GM19455 (cell line): ENCODE data around the gene IL36A.

ENCODE experiments used
- ATAC-seq: cut with Tn5 transposase; IDR thresholded peaks from one replicate; pipeline ENCODE4 v1.9.1; 2021; ENCODE audit not compliant: unreplicated experiment

Gene IL36A

DNA sequence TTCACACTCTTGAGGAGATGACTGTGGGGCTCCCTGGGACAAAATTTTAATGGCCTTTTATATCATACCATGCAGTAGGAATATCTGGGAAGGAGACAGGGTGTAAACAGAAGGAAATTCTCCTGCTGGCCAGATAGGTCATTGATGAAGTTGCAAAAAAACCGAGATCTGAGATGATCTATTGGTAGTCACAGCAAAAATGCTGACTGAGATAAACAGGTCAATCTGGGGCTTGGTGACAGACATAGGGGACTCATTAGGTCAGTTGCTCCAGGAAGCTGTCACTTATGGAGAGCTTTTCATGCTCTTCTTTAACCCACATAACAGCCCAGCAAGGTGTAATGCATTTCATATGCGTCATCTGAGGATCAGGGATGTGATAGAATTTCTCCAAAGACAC lies 2.6 kb upstream of the IL36A start:
- no peak for ATAC-seq

DNA sequence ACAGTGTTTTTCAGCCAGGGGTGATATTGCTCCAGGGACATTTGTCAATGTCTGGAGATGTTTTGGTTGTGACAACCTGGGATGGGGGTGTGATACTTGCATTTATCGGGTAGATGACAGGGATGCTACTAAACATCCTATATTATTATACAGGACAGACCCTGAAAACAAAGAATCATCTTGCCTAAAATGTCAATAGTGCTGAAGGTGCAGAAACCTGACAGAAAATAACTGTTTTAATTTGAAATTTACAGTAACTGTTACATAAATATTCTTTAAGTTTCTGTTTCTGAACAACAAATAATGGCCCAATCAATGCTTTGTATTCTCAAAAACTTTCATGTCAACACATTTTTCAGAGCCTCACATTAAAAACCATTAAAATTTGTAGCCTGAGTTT lies 2.0 kb downstream of the IL36A start:
- no peak for ATAC-seq

DNA sequence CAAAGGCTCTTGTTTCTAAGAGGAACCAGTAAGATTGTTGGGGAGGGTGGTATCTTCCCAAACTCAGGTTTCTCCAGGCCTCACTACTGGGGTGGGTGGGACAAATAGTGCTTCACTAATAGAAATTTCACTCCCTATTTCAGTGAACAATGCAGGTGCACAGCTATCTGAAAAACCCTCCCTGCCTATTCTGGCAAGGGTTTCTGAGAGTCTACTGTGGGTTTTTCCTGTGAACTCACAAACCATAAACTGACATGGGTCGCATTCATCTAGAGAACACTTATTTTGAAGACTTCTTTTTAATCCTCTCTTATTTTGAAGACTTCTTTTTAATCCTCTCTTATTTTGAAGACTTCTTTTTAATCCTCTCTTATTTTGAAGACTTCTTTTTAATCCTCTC lies 4.4 kb downstream of the IL36A start:
- no peak for ATAC-seq

DNA sequence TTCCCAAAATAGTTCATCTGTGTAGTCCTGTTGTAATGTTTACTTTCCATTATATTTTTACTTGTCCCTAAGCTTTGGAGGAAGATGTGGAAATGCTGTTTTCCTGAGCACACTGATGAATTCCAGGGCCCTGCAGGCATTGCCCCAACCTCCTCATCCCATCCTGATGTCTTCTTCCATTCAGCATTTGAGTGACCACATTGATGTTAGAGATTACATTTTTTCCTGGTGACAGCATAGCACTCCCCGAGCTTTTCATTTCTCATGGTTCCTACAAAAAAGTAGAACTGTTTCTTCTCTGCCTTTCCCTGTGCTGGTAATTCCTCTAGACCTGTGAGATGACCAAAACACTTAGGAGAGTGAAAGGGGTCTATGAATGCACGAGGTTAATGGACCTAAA lies 4.8 kb downstream of the IL36A start:
- no peak for ATAC-seq

DNA sequence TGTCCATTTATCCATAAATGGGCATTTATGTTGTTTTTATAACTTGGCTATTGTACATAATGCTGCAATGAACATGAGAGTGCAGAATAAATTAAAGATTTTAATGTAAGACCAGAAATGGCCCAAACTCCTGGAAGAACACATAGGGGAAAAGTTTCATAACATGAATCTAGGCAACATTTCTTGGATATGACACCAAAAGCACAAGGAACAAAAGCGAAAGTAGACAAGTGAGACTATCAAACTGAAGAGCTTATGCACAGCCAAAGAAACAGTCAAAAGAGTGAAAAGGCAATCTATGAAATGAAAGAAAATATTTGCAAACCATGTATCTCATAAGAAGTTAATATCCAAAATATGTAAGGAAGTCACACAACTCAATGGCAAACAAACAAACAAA lies 5.8 kb downstream of the IL36A start:
- no peak for ATAC-seq

DNA sequence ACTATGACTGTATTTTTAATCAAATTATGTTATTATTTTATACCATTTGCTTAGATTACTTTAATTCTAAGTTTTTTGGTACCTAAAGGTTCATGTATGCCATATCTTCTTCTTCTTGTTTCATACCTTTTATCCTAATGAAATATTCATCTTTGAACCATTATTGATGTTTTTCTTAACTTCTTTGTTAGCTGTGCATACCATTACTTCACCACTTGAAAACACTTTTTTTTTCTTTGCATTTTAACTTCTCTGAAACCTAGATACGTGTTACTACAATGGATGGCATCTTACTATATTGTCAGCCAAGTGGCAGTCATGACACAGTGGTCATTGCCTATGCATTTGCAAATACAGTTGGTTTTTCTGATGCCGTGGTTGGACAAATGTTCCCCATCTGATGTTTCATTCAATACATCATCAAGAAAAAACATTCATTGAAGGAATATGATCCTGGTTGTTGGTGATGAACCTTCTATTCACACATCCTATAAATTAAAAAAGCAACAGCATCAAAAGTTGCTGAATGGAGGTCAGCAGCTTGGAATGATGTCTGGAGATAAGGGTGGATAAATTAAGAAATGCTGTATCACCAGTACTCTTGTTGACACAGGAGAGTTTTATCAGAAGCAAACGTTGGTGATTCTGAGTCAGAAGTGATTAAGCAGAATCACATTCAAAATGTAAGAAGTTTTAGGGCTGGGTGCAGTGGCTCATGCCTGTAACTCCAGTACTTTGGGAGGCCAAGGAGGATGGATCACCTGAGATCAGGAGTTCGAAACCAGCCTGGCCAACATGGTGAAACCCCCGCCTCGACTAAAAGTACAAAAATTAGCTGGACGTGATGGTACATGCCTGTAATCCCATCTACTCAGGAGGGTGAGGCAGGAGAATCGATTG lies 7.4 kb downstream of the IL36A start:
- ATAC-seq, result no peak

DNA sequence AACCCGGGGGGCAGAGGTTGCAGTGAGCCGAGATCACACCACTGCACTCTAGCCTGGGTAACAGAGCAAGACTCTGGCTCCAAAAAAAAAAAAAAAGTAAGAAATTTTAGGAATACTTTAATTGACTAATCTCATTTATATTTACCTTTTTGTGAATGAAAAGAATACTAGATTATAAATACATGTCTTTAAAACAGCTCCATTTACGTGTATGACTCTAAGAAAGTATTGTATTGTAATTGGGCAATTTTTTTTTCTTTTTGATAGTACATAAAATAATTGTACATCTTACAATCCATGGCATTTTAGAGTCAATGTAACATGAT lies 8.0 kb downstream of the IL36A start:
- no peak for ATAC-seq

DNA sequence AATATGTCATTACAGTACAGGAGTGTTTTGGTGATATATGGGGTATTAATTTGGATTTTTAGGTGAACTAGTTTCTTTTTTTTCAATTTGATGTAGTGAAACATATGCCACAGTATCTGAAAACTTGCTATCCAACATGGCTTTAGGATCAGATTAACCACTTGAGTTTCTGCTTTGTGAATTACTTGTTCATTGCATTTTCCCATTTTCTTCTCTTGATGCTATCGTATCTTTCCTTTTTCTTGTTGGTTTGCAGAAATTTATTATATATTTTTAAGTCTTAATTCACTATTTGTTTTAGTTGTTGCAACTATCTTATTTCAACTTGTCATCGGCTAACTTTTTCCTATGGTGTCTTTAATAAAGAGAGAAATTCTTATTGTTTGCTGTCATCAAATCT lies 8.8 kb downstream of the IL36A start:
- no peak for ATAC-seq

DNA sequence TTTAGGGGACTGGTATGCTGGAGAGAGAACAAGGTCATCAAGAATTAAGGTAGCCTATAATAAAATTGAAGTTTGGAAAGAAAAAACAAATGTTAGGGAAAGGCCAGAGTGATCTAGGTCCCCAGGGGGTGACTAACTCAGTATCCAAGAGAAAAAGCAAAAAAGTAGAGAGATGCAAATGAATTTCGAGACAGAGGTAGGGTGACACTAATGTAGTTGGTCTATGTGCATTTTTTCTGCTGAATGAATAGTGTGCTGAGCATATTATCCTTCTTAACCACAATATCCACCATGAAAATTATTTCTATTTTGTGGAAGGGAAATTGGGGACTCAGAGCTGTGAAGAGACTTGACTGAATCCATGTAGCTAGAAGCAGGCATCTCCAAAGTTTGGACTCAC lies 9.8 kb downstream of the IL36A start:
- no peak for ATAC-seq

DNA sequence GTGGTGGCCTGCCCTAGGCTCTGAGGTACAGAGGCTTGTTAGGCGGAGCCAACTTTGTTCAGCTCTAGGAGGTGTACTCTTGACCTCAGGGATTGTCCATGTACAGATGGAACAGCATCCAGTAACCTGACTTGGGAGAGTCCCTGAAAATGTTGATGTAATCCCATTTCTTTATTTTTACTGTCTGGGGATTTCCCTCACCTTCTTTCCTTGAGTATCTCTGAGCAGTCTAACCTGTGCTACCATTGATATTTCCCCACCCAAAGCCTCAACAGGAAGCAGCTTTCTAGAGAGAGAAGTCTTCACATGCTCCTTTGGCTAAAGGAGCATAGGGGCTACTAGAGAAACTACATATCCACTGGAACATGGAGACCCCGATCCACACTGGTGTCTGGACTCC lies 10.4 kb downstream of the IL36A start:
- no peak for ATAC-seq

DNA sequence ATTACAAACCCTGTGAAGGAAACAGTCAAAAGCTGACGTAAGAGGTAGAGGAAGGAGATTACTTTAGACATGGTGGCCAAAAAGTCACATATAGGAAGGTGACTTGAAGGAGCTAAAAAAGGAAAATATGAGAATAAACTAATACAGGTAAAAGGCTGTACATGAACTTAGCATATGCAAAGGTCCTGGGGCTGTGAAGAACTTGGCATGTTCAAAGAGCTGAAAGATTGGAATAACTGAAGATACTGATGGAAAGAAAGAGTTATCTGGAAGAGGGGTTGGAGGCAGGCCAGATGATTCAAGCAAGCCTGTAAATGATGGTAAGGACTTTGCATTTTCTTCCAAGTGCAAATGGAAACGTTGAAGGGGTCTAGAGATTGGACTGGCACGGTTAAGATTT lies 13.2 kb downstream of the IL36A start:
- ATAC-seq, result no peak

DNA sequence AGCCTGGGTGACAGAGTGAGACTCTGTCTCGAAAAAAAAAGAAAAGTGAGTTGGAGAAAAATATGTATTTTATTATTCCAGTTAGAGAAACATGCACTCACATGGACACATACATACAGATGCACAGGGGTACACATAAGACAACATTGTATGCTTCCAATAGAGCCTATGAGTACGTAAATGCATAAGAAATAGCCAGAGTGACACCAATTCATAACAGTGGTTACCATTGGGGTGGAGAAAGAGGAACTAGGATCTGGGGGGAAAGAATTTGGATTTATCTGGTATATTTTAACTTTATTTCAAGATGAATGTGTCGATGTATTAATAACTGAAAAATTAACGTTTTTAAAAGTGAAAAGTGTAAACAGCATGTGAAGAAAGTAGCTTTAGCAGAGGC lies 16.1 kb downstream of the IL36A start:
- no peak for ATAC-seq

DNA sequence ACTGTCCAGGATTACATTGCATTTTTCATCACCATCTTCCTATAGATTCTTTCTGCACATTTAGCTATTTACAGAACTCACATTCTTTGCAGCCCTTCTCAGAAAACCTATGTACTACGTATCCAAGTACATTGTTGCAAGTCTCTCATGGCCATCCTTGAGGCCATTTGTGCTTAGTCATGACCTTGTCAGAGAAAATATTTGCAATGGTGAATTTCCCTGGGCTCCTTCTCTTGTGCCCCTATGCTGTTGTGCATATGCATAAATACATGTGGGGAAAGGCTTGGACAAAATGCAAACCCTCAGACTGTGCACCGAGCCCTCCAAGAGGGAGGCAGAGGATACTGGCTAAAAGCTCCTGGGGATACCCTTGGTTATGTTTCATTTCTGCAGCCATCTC lies 19.5 kb downstream of the IL36A start:
- ATAC-seq, result no peak

DNA sequence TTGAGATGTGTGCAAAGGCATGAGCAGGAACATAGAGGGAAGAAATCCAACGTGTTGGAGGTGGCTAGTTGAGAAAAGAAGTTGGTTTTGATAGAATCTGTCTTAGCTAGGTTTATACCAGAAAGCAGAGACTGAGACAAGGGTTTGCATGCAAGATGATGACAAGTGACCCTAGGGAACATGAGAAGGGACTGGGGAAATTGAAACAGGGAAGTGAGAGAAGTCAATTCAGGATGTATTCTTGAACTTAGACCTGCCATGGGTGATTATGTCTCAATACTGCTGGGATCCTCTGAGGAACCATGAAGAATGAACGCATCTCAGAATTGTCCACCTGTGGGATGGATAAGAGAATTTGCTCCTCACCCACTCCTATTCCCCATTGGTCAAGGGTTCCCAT lies 20.5 kb downstream of the IL36A start:
- no peak for ATAC-seq

DNA sequence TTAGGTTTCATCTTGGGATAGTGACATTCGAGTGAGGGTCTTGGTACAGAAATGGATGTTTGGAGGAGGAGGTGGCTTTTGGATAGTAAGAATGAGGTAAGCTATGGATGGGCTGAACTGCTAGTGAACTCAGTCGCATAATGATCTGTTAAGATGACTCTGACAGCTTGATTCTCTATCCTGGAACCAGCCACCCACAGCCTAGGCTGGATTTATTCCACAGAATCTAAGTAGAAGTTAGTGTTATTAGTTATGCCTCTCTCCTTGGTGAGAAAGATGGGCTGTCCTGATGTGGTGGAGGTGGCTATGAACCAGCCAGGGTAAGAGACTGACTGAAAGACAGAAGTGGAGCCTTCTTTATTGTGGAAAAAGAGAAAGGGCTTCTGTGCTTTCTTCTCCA lies 22.4 kb downstream of the IL36A start:
- ATAC-seq, result no peak

DNA sequence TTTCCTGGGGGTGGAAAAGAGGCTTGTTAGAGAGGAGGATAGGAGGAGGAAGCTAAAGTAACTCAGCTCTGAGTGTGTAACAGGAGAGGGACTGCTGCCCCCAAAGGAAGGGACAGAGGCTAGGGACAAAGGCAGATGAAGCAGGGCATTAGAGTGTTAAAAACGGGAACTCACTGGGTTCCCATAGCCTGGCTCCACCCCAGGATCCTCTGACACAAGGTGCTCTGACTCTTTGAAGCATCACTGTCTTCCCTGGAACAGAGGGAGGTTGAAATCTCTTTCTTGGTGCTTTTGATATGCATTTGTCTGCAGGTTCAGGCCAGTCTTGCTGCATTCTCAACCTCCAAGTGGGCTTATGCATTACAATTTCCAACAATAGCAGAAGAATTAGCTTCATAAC lies 22.9 kb downstream of the IL36A start:
- ATAC-seq, result no peak

DNA sequence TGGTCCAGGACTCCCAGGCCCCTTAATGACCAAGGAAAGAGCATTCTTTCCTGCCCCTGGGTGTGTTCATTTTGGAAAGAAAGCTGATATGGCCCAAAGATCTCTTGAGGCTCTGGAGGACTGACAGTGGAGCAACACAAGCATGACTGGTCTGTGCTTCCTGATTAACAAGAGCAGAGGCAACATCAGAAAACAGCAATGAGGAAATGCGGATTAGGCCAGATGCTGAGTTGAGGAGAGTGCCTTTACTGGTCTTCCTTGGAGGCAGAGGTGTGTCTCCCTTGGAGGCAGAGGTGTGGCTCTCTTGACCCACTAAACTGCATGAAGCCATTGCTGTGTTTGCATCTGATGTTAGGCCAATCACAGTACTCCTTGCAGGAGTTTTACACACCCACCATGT lies 27.5 kb downstream of the IL36A start:
- no peak for ATAC-seq

DNA sequence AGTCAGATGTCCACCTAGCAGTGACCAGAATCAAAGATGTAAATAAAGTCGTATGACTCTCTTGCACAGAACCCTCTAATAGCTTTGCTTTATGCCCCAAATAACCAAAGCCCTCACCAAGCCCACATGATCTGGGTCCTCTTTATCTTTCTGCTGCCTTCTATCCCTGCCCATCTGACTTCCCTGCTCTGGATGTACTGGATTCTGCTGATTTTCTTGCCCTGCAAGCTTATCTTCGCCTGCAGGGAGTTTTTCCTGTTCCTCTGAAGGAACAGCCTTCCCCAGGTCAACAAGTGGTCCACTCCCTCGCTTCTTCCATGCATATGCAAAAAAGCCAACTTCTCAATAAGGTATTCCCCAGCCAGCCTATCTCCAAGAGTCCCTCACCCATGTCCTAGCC lies 28.8 kb downstream of the IL36A start:
- no peak for ATAC-seq

DNA sequence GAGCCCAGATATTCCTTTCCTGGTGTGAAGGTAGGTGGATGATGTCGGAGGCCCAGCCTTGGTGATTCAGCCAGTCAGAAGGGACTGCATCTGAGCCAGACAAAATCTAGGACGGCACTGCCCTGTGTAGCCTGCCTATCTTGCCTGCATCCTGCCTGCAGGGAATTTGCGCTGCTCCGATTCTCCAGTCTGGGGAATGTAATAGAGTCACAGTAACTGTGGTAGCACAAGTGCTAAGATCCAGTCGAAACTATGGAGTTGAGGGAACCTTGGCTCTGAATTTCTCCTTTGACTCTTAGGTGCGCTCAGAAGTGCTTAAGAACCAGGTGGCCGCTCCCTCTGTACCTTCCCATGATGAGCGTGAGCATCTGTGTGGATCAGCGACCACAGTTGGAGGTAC lies 31.5 kb downstream of the IL36A start:
- no peak for ATAC-seq

DNA sequence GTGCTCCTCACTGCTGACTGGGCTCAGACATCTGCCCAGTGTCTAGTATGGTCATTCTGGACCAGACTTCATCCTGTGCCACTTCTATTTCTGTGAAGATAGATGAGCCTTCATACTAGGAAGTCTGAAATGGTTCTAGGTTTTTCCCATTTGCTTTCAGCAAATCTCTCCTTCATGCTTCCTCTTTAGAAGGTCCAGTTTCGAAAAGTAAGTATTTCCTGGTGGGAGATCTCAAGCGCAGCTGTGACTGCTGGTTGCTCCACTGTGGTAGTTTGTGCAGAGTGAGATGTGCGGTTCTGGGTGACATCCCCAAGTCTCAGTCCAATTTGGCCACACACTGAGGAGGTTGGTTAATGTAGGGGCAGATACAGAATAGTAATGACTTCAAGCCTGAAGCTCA lies 33.0 kb downstream of the IL36A start:
- ATAC-seq, result no peak

DNA sequence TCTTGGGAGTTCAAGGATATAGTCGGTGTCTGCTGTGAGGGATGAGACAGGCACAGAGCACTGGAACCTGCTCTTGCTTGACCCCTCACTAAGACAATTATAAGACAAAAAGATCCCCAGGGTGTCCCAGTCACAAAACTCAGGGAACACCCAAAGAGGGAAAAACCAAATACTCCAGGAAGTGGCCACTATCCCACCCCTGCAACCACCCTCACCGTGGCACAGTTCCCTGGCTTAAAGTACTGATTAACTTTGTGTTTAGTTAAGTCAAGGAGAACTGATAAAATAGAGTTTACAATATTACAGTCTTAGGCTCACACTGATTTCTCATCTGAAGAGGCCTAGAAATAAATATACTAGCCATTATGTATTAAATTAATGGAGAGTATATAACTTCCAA lies 33.9 kb downstream of the IL36A start:
- ATAC-seq, result no peak

DNA sequence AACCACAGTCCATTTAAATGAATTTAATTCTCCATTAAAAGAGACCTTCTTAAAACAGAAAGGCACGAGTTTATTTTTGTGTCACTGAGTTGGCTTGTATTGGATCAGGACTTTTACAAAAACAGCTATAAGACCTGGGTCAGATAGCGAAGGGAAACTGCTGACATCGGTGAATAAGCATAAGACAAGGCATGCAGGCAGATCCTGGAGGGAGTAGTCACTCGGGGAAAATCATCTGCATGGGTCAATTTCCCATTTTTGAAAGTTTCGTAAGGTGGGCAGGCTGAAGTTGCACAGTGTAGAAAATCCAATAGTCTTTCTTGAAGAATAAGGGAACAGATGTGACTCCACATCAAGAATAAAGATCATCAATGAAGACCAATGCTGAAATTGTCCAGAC lies 34.5 kb downstream of the IL36A start:
- no peak for ATAC-seq

DNA sequence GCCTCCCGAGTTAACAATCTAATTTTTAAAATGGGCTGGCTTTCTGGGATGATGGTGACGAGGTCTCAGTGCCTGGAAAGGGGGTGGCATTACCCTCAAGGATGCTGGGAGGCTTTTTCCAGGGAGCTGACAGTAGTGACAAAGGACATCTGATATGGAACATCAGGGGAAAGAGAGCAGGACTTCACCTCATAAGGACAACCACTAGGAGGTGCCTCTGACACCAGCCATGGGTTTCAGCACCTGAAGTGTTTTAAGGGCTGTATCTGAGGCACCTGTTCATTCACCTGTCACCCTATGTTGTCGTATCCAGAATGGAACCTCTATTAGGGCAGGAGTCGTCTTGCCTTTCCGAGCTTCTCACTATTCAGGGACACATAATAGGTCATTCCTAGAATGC lies 36.6 kb downstream of the IL36A start:
- ATAC-seq, result no peak
